HG03097 (cell line): Measurements from ENCODE around the gene KRT74.

Experiments used
- ATAC-seq: cut with Tn5 transposase; IDR thresholded peaks from one replicate; pipeline ENCODE4 v1.9.1; 2021; ENCODE audit not compliant: unreplicated experiment, low FRiP score

The KRT74 gene

DNA sequence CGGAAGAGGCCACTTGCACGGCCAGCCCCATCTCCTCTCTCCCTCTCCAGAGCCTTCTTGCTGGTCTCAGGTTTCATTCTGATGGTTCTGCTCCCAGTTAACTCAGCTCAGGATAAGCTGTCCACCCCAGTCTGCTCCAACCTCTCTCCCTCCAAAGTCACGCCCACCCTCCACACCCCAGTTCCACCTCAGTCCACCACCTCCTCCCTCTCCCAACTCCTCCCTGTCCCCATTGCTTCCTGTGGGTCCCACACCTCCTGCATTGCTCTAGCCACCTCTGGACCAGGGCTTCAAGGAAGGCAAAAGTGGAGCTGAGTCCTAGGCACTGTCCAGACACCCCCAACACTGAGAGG is 33.8 kb downstream of the KRT74 start:
- ATAC-seq = no peak

DNA sequence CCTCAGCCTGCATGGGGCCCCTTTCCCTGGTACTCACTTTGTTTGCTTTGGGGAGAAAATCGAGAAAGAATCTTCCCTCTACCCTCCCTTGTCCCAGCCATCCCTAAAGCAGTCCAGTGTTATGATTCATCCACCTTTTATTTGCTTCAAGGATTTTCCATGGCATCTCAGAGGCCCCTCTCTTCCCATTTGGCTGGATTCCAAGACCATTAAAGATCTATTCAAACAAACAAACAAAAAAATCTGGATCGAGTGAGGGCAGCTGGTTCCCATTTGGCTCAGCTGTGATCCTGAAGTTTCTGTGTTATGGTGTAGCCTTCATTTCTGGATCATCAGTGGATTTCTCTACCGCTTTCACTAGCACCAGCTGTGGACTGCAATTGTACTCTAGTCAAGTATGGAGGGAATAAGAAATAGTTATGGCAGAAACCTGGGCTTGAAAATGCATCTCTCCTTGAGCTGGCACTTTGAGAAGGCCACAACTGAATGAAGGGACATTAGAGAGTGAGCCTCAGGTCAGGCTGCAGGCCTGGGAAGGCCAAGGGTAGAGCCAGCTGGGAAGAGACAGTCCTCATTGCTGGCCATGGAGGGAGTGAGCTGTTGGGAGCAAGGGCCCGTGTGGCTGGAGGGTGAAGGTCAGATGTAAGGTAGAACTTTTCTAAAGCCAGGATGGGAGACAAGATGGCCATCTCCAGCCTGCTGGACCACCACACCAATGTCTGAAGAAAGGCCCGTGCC is 34.4 kb downstream of the KRT74 start:
- ATAC-seq = no peak

- no peak for ATAC-seq
These were observed 36.5 kb downstream of the KRT74 start for GRCh38 chr12:52537101-52537500.

DNA sequence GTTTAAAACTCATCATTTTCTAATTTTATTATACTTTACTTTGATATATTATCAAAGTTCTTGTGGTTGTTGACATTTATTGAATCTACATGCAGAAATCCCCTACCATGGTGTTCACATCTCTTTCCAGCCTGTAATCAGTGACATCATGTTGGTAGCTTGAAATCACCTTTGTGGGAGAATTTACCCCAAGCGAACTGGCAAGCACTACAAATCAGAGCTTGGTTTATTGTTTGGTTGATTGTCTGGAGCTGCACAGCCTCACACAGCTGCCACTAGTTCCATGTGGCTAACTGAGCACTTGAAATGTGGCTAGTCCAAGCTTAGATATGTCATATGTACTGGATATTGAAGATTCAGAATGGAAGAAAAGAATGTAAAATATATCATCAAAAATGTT is 38.1 kb downstream of the KRT74 start:
- ATAC-seq = no peak

DNA sequence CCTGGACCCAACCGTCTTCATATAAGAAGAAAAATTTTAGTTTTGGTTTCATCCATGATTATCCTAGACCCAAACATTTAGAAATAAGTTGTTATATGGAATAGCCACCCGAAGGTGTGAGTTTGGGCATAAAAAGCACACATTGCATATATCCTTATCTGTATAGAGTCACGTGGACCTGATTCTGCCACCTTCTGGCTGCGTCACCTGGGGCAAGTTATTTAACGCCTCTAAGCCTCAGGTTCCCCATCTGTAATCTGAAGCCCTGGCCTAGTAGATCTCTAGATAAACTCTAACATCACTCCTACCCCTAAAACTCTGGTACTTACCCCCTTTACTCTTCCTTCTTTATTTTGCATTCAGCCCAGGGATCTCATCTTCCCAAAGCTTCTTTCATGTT is 39.2 kb downstream of the KRT74 start:
- no peak for ATAC-seq

DNA sequence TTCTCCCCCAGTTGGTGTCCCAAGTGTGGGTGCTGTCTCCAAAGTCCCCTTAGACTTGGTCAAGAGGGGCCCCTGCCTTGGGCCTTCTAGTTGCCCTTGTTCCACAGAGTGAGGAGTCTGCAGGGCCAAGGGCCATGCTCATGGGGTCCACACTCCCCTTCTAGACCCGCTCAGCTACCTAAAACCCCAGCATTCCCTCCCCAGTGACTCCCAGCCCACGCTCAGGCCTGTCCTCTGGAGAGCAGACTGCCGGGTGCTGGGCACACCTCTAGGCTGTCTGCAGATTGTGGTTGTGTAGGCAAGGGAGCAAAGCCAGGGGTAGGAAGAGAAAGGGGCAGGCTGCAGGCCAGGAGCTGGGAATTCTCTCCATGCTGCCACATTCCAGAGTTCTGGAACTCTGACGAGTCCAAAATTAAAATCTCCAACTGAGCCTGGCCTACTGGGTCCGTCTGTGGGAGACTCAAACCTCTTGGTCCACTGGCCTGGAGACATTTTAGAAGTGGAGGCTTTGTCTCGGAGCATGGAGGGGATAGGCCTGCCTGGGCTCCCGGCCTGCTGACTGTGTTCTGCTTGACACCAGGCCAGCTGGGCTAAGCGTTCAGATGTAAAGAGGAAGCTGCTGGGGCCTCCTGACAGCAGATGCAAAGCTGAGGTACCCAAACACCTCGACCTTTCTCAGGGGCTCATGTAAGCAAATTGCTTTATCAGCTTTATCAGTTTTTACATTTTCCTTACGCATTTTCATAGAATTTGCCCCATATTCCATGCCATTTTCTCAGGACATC is 39.8 kb downstream of the KRT74 start:
- no peak for ATAC-seq

DNA sequence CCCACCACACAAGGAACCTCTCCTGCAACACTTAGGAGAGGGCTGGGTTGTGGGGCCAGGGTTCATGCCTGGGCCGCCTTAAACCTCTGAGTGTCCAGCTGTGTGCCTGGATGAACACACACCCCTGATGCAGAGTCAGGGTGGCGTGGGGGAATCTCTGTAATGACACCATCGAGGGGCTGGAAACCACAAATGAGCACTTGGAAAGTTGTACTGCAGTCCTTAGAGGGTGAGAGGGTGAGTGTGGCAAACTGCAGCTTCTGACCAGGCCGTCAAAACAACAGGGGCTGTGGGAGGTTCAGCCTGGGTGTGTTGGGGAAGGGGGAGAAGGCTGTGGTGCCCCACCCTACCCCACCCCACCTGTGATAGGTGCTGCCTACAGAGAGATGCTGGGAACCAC is 41.0 kb downstream of the KRT74 start:
- no peak for ATAC-seq

GRCh38 chr12:52531566-52532300 is 41.9 kb downstream of the KRT74 start:
- no peak for ATAC-seq

DNA sequence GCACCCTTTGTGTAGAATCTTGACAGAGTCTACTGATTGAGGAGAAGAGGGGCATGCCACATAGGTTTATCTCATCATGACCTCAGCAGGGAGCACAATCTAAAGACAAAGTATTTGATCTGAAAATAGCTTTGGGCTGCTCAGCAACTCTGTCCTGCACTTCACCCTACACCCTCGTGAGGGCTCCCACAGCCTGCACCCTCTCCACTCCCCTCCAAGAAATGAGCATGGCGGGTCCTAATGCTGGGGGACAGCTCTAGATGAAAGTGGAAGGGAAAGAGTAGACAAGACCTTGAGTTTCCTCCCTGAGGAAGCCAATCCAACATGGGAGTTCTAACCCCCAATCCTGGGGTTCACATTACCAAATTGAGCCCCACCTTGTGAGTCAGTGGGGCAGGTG is 42.7 kb downstream of the KRT74 start:
- no peak for ATAC-seq

GRCh38 chr12:52530366-52530765 is 43.3 kb downstream of the KRT74 start:
- ATAC-seq = no peak

DNA sequence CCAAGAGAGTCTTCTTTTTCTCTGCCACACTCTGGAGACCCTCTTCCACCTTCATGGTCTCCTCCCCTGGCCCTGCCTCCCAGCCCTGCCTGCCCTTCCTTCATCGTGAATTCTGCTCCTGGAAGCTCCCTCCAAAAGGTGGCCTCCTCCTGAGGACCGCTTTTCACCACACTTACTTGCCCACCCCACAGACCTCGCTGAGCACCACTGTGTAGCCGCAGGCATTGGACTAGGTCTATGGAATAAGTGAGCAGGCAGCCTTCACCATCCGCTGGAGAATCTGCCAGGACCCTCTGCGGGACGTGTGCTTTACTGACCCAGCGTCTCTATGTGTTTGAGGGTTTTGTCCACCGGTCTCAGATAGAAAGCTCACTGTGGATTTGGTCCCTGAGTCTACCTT is 43.8 kb downstream of the KRT74 start:
- ATAC-seq = no peak

DNA sequence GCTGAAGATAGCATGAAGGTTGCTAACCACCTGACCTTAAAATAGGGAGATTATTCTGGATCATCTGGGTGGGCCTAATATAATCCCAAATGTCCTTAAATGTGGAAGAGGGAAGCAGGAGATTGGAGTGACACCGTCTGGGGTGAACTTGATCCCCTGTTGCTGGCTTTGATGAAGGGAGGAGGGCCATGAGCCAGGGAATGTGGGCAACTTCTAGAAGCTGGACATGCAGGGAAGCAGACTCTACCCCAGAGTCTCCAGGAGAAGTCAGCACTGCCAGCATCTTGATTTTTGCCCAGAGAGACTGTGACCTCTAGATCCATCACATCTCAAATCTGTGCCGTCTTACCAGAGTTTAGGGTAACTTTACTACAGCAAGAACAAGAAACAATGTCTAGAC is 44.2 kb downstream of the KRT74 start:
- no peak for ATAC-seq

- no peak for ATAC-seq
These were observed 45.0 kb downstream of the KRT74 start for GRCh38 chr12:52528641-52529143.

DNA sequence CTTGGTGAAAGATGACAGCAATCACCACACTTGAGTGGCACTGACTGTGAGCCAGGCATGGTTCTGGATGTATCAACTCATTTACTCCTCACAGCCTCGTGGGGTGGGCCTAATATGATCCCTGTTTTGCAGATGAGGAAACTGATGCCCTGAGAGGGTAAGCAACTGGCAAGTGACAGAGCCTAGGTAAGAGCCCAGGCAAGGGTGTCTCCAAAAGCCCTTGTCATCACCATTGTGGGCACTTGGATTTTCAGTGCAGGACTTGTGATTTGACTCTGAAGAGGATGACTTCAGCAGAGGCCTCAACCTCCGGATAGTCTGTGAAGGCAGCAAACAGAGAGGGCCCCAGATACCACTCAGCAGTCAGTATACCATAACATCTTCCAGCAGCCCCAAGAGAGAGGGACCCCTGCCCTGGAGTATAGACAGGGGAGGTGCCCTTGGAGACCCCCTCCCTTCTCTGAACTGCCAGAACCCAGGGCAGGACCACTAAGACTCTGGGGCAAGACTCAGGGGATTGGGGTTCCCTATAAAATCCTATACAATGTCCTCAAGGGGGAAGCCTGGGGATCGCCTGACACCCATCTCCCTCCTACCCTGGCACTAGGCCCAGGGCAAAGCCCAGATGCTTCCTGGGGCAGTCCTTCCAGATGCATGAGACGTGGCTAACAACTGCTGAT is 46.4 kb downstream of the KRT74 start:
- no peak for ATAC-seq

DNA sequence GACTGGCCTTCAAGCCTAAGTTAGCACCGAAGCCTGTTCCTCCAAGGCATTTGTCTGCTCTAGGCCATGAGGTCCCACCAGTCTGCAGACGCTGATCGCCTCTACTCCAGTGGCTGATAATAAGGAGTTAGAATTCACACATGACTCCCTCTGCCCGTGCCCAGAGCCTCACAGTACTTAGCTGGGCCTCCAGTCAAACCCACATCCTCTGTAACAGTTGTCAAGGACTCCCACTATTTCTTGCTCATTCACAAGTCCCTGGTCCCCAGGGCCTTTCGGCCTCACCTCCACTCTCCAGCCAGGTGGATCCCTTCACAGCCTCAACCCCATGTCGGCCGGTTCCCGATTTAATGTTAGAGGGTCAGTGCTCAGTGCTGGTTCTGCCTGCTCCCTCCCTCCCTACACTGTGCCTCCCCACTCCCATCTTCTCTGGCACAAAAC is 47.1 kb downstream of the KRT74 start:
- ATAC-seq = no peak

GRCh38 chr12:52525661-52526499 is 47.8 kb downstream of the KRT74 start:
- no peak for ATAC-seq

DNA sequence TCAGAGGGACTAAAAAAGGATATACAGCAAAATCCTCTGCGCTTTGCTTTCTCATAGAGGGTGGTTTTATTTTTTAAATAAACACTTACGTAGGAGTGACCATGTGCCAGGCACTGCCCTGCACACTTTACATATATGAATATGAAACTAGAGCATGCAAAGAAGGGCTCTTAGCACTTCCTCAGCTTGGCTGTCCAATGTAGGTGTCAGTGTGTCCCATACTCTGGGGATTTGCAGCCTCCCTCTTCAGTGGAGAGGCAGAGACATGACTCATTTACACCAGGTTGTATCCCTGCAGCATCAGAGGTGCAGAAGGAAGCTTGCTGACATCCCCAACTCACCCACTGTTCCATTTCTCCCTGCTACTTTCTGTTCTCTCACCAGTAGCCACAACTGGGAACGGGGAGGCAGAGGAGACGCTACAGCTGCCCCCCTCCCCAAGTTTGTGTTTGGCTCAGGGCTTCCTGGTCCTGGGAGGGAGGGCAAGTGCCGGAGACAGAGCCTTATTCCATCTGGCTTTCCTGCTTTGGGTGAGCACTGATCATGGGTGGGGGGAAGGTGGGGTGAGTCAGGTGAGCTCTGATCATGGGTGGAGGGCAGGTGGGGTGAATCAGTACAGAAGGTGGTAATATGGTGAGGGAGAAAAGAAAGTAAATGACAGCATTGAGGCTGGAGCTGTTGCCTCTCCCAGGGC is 48.6 kb downstream of the KRT74 start:
- ATAC-seq = no peak

DNA sequence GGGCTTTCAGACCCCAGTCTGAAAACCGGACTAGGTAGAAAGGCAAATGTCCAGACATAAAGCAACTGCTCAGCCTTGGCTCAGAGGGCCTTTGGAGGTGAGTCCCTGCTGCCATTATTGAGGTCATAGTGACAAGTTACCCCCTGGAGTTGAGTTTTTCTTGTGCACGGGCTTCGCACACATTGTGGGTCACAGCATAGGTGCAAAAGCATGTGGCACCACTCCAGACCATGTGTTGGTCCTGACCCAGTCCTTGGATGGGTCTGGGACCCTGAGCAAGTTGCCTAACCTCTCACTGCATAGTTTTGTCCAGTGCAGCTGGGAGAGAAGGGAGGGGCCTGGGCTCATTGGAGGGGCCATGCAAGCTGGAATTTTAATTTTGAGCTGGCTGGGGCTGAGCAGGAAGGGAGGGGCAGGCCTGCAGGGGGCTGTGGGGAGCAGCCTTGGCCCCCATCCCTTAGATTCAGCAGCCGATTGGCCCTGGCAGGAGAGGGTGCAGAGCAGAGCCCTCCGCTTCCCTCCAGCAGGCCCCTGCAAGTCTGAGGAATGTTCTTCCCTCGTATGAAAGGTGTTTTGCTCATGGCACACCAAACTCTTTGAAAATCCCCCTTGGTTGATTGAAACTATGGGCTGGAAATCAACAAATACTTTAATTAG is 49.3 kb downstream of the KRT74 start:
- no peak for ATAC-seq

DNA sequence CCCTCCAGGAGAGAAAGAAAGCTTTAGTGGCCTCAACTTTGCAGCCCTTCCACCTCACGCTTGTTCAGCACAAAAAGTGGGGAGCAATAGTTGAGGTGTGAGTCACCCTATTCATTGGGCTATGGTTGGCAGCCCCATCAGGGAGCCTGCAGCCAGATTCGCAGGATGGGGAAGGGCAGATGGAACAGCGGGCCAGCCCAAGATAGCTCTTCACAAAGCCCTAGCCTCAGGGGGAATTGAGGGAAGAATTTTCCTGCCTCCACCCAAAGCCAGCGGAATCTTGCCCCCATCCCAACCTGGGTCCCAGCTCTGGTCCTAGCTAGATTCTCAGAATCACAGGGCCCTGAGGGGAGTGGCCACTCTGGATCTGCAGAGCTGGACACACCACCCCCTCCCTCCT is 49.8 kb downstream of the KRT74 start:
- ATAC-seq = no peak
